ENCODE results near the gene TTC6. TPM values are rescaled to one million over a fixed set of nuclear protein-coding genes. Genes with fewer than 3 reads are reported as not detected.

The TTC6 gene
- total and polyA plus RNA-seq, 4 donors, result 0.74 to 21.7 (median 3.6) TPM

- no peak for DNase-seq (ENCODE audit: low spot score)
- no peak for TF ChIP-seq CTCF (IDR thresholded peaks at IDR 0.05; ENCODE audit: low read depth, low read length, missing input control)
- no peak for TF ChIP-seq TAF1 (conservative IDR thresholded peaks at IDR 0.05)
- no peak for TF ChIP-seq NR2F2 (IDR thresholded peaks at IDR 0.05)
- Histone ChIP-seq H3K9ac (ENCODE audit: low read depth in 1 of 2, low read length in 2 of 2) (no peak overlapping the region), H3K27me3 (ENCODE audit: control insufficient read depth in 4 of 4, insufficient read depth in 4 of 4, low read length in 3 of 4) (no peaks in the 10 kb centered on the region), H3K27ac (ENCODE audit: low read depth in 1 of 2, low read length in 2 of 2) (no peak overlapping the region), H3K4me1 (ENCODE audit: control insufficient read depth in 4 of 4, insufficient read depth in 4 of 4, low read length in 3 of 4) (no peaks in the 10 kb centered on the region), H3K4me3 (ENCODE audit: low read depth in 1 of 3, low read length in 3 of 3) (no peak overlapping the region), H3K36me3 (ENCODE audit: control insufficient read depth in 4 of 4, insufficient read depth in 3 of 4, low read depth in 1 of 4, low read length in 3 of 4) (peaks cover 0 to 6% (median under 1%) of the 10 kb centered on the region in 4 donors), H3K9me3 (ENCODE audit: control insufficient read depth in 4 of 4, low read length in 3 of 4) (peaks cover 4 to 16% (median 7%) of the 10 kb centered on the region in 4 donors)
- WGBS, result 98% methylated on average over 3 of the region's 3 CpGs
Measured at GRCh38 chr14:37615582-37616289, 20.3 kb downstream of the TTC6 start.

- Histone ChIP-seq H3K27ac (ENCODE audit: low read depth in 1 of 2, low read length in 2 of 2) (no peak overlapping the region), H3K27me3 (ENCODE audit: control insufficient read depth in 4 of 4, insufficient read depth in 4 of 4, low read length in 3 of 4) (no peaks in the 10 kb centered on the region), H3K9ac (ENCODE audit: low read depth in 1 of 2, low read length in 2 of 2) (no peak overlapping the region), H3K4me1 (ENCODE audit: control insufficient read depth in 4 of 4, insufficient read depth in 4 of 4, low read length in 3 of 4) (no peaks in the 10 kb centered on the region), H3K36me3 (ENCODE audit: control insufficient read depth in 4 of 4, insufficient read depth in 3 of 4, low read depth in 1 of 4, low read length in 3 of 4) (peaks cover 0 to 5% (median under 1%) of the 10 kb centered on the region in 4 donors), H3K9me3 (ENCODE audit: control insufficient read depth in 4 of 4, low read length in 3 of 4) (peaks cover 4 to 16% (median 7%) of the 10 kb centered on the region in 4 donors), H3K4me3 (ENCODE audit: low read depth in 1 of 3, low read length in 3 of 3) (no peak overlapping the region)
- TF ChIP-seq CTCF (IDR thresholded peaks at IDR 0.05; ENCODE audit: low read depth, low read length, missing input control) (no peak), JUND (IDR thresholded peaks at IDR 0.05) (no peak), NR2F2 (IDR thresholded peaks at IDR 0.05) (no peak), HNF4G (IDR thresholded peaks at IDR 0.05) (no peak), FOXA1 (IDR thresholded peaks at IDR 0.05) (no peak), MAX (IDR thresholded peaks at IDR 0.05) (no peak), TAF1 (conservative IDR thresholded peaks at IDR 0.05) (no peak), ZBTB33 (IDR thresholded peaks at IDR 0.05) (no peak), ATF3 (IDR thresholded peaks at IDR 0.05) (no peak)
- WGBS, result 94% methylated on average over 4 of the region's 4 CpGs
- DNase-seq (ENCODE audit: low spot score), result no peak
Measured at GRCh38 chr14:37616853-37617252, 21.4 kb downstream of the TTC6 start.

Measured in liver (tissue), 9 donors.